Right renal cortex interstitium (tissue), 3 donors: ENCODE results near the gene USP54. TPM values are rescaled to one million over a fixed set of nuclear protein-coding genes. Genes with fewer than 3 reads are reported as not detected.

Experiments
- DNase-seq, 3 donors: peaks; one replicate each; pipeline ENCODE4 v3.0.0-alpha.2; 2013; ENCODE audit warnings: low read depth in 3 of 3, low spot score in 2 of 3
- polyA plus RNA-seq, 3 donors: library from polyadenylated mRNA; unstranded; fragments of 120-200 nt; gene quantifications; one replicate each; pipeline ENCODE4 v1.2.1, GENCODE V29; 2013; ENCODE audit not compliant: insufficient read length in 3 of 3

Gene USP54
- polyA plus RNA-seq, 3 donors: 35.5 to 40.3 (median 35.8) TPM

GRCh38 chr10:73534857-73535256, 56.3 kb downstream of the USP54 start:
- DNase-seq: no peak

- peak; percentile 45 to 53 (median 48) for DNase-seq
Observed at GRCh38 chr10:73529089-73529832, 61.9 kb downstream of the USP54 start.

GRCh38 chr10:73522263-73522662, 68.9 kb downstream of the USP54 start:
- no peak for DNase-seq

- DNase-seq: no peak
Observed at GRCh38 chr10:73519336-73519735, 71.8 kb downstream of the USP54 start.

GRCh38 chr10:73517166-73517888, 73.8 kb downstream of the USP54 start:
- DNase-seq: no peak

GRCh38 chr10:73512207-73512743, 78.9 kb downstream of the USP54 start:
- DNase-seq: no peak

GRCh38 chr10:73509695-73510094, 81.4 kb downstream of the USP54 start:
- no peak for DNase-seq

GRCh38 chr10:73506491-73506890, 84.7 kb downstream of the USP54 start:
- no peak for DNase-seq

- DNase-seq: no peak
Observed at GRCh38 chr10:73506074-73506473, 85.1 kb downstream of the USP54 start.

GRCh38 chr10:73503037-73503436, 88.1 kb downstream of the USP54 start:
- no peak for DNase-seq

GRCh38 chr10:73501651-73502050, 89.5 kb downstream of the USP54 start:
- DNase-seq: no peak

GRCh38 chr10:73497623-73498022, 93.5 kb downstream of the USP54 start:
- no peak for DNase-seq

GRCh38 chr10:73495884-73496674, 95.1 kb downstream of the USP54 start, which contains the start of gene PPP3CB:
PPP3CB (minus strand) TSS chr10:73496024; CDS start chr10:73495889, 135 bp downstream.
- DNase-seq: peak; percentile 86 to 93 (median 92)

GRCh38 chr10:73495226-73495883, 95.8 kb downstream of the USP54 start:
- peak; percentile 51 to 59 (median 52) for DNase-seq

GRCh38 chr10:73494877-73495225, 96.3 kb downstream of the USP54 start:
- no peak for DNase-seq

- no peak for DNase-seq
Observed at GRCh38 chr10:73494213-73494612, 96.9 kb downstream of the USP54 start.

GRCh38 chr10:73493781-73494180, 97.4 kb downstream of the USP54 start:
- no peak for DNase-seq

GRCh38 chr10:73486601-73487000, 104.5 kb downstream of the USP54 start:
- no peak for DNase-seq

GRCh38 chr10:73485320-73485719, 105.8 kb downstream of the USP54 start:
- no peak for DNase-seq

- DNase-seq: no peak
Observed at GRCh38 chr10:73480158-73480557, 111.0 kb downstream of the USP54 start.
